Measurements from ENCODE around the gene NUTF2.

Gene NUTF2

DNA sequence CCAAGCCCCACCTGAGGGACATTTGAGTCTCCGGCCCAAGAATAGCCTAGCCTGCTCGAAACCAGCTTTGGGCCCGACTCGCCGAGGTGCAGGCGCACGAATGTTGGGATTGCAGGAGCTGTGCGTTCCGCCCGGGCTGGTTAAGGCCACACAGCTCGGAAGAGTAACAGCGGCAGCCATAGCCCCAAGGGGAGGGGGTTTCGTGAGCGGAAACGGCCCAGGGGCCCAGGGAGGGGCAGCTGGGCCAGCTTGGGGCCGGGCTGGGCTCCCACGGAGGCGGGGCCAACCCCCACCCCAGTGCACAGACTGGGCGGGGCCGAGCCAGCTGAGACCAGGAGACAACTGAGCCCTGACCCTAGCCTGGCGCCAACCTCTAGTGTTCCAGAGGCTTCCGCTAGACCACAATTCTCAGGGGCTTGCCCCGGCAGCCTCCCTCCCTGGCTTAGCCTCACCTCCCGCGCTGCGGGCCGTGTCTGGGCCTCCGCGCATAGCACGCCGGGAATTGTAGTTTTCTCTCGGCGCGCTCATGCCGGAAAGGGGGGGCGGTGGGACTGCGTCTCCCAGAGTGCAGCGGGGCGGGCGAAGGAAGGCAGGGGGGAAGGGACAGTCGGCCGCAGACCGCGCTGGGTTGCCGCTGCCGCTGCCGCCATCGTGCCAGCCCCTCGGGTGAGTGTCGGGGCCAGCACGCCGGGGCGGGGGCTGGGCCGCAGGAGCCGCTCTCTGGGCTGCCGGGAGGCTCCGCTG, at the start of gene NUTF2:
Gene NUTF2, plus strand, starts transcription at position 614 of the 744 bp plus-strand sequence. CDS start 18,198 bp downstream, outside the sequence.
- Mint-ChIP-seq H3K9me3 (no peaks in the 10 kb centered on the region), H3K4me1 (peaks cover 34 to 60% of the 10 kb centered on the region in 2 donors), H3K36me3 (peaks cover 9 to 15% of the 10 kb centered on the region in 2 donors), H3K4me3 (peak within 1 kb of the TSS; percentile 93 to 97), H3K27me3 (no peaks in the 10 kb centered on the region), H3K27ac (peak within 1 kb of the TSS; percentile 94)
- DNase-seq: peak; percentile 96
- peak; percentile 71 to 76 for ATAC-seq (replicated peaks)

DNA sequence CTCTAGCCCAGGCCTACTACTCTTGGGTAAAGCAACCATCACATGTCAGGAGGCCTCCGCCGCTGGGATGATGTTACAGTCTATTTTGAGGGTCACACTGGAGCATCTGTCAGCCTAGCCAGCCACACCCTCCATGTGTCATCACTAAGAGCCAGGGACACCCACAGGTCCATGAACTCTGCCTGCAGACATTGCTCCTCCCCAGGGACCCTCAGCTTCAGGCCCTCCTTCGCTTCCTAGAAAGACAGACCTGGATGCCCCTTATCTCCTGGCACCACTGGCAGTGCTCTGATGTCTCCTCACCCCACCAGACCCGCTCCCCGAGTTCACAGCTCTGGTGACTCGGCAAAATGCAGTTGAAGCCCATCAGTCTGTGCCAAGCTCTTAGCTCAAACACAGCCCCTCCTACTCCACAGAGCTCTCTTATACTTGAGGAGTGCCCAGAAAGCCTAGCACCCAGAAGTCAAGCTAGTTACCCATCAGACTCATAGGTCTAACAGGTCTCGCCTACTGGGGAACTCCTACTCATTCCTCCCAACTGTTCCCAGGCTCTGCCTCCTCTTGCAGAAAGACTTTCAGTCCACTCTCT, 46.3 kb upstream of the NUTF2 start:
- peaks cover 41 to 64% of the 10 kb centered on the region in 2 donors for H3K36me3 Mint-ChIP-seq

DNA sequence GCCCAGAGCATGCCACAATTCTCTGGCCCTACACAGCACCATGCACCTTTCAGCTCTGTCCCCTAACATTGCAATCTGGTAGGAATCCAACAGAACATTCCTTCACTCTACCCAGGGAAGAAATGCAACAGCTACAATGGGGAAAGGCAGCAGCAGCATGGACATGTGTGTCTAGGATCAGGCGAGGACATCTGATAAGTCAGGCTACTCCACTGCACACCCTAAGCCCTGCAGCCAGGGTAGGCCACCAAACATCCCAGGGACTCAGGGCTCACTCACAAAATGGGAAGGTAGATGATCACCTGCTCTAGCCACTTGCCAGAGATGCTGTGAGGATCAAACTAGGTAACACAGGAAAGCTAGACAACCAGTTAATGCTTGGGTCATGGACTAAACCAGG, 45.5 kb upstream of the NUTF2 start:
- peak overlapping the region; percentile 14 for H3K27ac Mint-ChIP-seq

More for the DNA sequence above, 46.3 kb upstream of the NUTF2 start:
- DNase-seq: no peak
- Mint-ChIP-seq H3K9me3 (peaks cover 0 to 1% of the 10 kb centered on the region in 2 donors), H3K4me3 (no peak overlapping the region), H3K27me3 (no peaks in the 10 kb centered on the region), H3K27ac (peak overlapping the region; percentile 4), H3K4me1 (peaks cover 58 to 84% of the 10 kb centered on the region in 2 donors)
- ATAC-seq (replicated peaks): no peak

DNA sequence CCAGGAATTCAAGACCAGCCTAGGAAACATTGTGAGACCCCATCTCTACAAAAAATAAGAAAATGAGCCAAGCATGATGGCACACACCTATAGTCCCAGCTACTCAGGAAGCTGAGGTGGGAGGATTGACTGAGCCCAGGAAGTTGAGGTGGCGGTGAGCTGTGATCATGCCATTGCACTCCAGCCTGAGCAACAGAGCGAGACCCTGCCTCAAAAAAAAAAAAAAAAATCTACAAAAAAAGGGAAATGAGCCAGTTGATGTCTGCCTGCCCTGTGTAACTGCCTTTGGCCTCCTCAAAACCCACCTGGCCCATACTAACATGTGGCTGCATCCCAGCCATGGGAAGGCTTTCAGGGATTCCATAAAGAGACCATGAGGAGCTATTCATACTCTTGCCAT, 44.9 kb upstream of the NUTF2 start:
- peaks cover 0 to 1% of the 10 kb centered on the region in 2 donors for H3K9me3 Mint-ChIP-seq
- peaks cover 53 to 80% of the 10 kb centered on the region in 2 donors for H3K4me1 Mint-ChIP-seq
- ATAC-seq (replicated peaks) (peak; percentile 26 to 32), DNase-seq (peak; percentile 62)
- H3K27me3 Mint-ChIP-seq: no peaks in the 10 kb centered on the region
- peak overlapping the region; percentile 47 to 48 for H3K4me3 Mint-ChIP-seq
- peaks cover 38 to 57% of the 10 kb centered on the region in 2 donors for H3K36me3 Mint-ChIP-seq
- peak overlapping the region; percentile 90 for H3K27ac Mint-ChIP-seq

More for the DNA sequence above, 45.5 kb upstream of the NUTF2 start:
- H3K4me3 Mint-ChIP-seq: no peak overlapping the region
- DNase-seq: no peak
- peaks cover 41 to 63% of the 10 kb centered on the region in 2 donors for H3K36me3 Mint-ChIP-seq
- no peaks in the 10 kb centered on the region for H3K27me3 Mint-ChIP-seq
- peaks cover 0 to 1% of the 10 kb centered on the region in 2 donors for H3K9me3 Mint-ChIP-seq
- H3K4me1 Mint-ChIP-seq: peaks cover 59 to 86% of the 10 kb centered on the region in 2 donors
- ATAC-seq (replicated peaks): no peak

DNA sequence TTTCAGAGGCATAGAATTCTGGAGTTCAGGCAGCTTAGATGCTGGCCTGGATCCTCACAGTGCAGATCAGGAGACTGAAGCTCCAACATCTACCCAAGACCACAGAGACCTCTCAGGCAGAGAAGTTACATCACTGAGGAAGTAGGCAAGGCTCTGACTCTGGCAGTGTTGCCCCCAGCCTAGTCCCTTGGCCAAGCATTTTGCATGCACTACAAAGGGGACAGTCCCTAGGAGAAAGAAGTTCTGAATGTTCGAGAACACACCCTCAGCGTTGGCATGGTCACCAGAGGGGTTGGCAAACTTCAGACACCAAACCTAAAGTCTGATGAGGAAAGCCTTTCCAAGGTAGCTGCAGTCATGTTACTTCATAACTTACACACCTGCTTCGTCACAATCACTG, 42.8 kb upstream of the NUTF2 start:
- peak; percentile 49 to 52 for ATAC-seq (replicated peaks)
- peaks cover 0 to 1% of the 10 kb centered on the region in 2 donors for H3K9me3 Mint-ChIP-seq
- H3K27me3 Mint-ChIP-seq: no peaks in the 10 kb centered on the region

DNA sequence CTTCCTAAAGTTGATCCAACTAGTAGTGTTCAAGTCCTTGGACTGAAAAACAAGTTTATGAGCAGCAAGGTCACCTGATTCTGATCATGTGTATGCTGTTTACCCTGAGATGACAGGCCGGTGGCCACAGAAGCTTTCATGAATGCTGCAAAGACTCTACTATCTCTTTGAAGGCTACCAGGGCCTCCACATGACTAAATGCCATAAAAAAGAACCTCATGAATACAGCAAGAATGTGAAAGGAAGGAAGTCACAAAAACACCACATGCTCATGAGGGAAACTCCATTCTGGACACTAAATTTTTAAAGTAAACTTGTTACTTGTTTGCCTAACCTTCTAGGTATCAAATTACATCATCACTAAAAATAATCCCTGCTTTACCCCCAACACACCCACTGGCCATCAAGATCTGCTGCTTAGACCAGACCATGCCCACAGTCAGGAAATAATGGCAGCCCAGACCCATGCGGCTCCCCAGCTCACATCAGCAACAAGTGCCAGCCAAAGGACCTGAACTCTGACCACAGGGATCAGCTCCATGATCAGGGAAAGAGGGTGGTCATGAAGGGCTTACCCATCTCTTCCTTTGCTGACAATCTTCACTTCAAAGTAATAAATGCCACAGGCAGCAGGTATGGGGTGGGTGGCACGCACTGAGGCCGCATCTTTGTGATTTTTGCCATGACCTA, 41.7 kb upstream of the NUTF2 start:
- Mint-ChIP-seq H3K4me3 (peak overlapping the region; percentile 95 to 97), H3K4me1 (peaks cover 39 to 55% of the 10 kb centered on the region in 2 donors), H3K9me3 (peaks cover 0 to 1% of the 10 kb centered on the region in 2 donors), H3K36me3 (peaks cover 22 to 35% of the 10 kb centered on the region in 2 donors), H3K27me3 (no peaks in the 10 kb centered on the region), H3K27ac (peak overlapping the region; percentile 96)
- DNase-seq (no peak), ATAC-seq (replicated peaks) (no peak)

More for the DNA sequence above, 42.8 kb upstream of the NUTF2 start:
- Mint-ChIP-seq H3K4me3 (peak overlapping the region; percentile 69 to 95), H3K27ac (peak overlapping the region; percentile 96), H3K36me3 (peaks cover 28 to 42% of the 10 kb centered on the region in 2 donors), H3K4me1 (peaks cover 44 to 65% of the 10 kb centered on the region in 2 donors)
- DNase-seq: peak; percentile 62

DNA sequence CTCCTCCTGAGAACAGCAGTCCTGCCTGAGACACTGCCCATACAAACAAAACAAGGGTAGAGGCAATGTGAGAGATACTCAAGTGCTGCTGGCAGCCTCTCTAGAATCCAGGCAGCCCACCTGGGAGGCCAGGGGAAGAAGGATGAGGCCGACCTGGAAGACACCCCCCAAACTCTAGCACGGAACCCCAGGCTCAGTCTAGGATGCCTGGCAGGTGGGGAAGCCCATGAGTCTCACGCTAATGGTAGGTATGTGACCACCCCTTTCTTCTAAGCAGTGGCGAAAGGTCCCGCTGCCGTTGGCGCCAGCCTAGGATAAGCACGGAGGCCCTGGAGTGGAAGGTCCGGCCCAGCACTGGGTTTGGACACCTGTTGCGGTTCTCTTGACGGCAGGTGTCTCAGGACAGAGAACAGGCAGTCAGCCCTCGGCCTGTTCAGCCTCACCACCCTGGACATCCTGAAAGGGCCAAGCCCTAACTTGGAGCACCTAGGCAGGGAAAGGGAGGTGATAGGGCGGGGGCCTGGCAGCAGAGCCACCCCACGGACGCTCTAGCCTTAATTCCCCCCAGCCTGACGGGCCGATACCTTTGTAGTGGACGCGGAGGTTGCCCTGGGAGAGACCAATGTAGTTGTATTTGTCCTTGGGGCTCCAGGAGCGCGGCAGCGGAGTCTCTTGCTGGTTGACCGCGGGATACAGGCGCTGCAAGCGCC, 40.9 kb upstream of the NUTF2 start:
- peaks cover 0 to 1% of the 10 kb centered on the region in 2 donors for H3K9me3 Mint-ChIP-seq
- peak overlapping the region; percentile 95 to 97 for H3K4me3 Mint-ChIP-seq
- H3K27me3 Mint-ChIP-seq: no peaks in the 10 kb centered on the region
- H3K27ac Mint-ChIP-seq: peak overlapping the region; percentile 96
- peaks cover 14 to 27% of the 10 kb centered on the region in 2 donors for H3K36me3 Mint-ChIP-seq
- peak in 1 of 2 donors; percentile 0 for ATAC-seq (replicated peaks)
- H3K4me1 Mint-ChIP-seq: peaks cover 31 to 47% of the 10 kb centered on the region in 2 donors
- DNase-seq: no peak

DNA sequence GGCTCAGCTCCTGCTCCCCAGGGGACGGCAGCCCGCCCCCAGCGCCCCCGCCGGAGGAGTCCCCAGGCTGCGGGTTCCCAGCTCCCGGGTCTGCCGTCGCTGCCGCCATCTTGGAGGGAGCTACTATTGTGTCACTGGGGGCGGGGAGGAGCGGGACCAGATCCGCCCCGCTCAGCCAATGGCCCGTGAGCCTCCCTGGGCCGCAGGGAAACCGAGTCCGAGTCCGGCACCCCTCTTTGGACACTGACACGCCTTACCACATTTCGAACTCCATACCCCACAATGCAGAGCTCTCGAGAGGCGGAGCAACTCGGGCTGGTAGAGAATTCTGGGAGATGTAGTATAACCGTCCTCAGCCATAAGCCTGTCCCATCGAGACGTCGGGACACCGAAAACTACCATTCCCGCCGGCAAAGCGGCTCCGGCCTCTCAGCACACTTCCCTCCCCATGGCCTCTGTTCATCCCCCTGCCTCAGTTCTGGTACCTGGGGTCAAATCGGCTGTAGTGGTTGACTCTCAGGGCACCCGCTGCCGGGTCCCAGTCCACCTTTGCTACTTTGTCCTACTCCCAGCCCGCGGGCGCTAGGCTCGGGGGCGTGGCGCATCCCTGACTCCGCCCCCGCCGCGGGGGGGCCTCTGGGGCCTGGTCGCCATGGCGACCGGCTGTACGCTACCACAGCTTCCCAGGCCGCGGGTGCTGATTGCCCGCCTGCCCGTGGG, 40.1 kb upstream of the NUTF2 start, which contains the start of the genes RANBP10 and TSNAXIP1:
Gene RANBP10, minus strand, starts transcription at position 133 of the 720 bp plus-strand sequence. Its CDS starts 24 bp downstream, at position 109.
Gene TSNAXIP1, plus strand, starts transcription at position 462 of the 720 bp plus-strand sequence. CDS start 261 bp downstream, outside the sequence.
- Mint-ChIP-seq H3K4me3 (peak within 1 kb of the TSS; percentile 95 to 97), H3K9me3 (peaks cover 0 to 1% of the 10 kb centered on the region in 2 donors), H3K4me1 (peaks cover 27 to 40% of the 10 kb centered on the region in 2 donors), H3K36me3 (peaks cover 14 to 22% of the 10 kb centered on the region in 2 donors), H3K27ac (peak within 1 kb of the TSS; percentile 96), H3K27me3 (no peaks in the 10 kb centered on the region)
- ATAC-seq (replicated peaks) (peak; percentile 90 to 91), DNase-seq (peak; percentile 98)

DNA sequence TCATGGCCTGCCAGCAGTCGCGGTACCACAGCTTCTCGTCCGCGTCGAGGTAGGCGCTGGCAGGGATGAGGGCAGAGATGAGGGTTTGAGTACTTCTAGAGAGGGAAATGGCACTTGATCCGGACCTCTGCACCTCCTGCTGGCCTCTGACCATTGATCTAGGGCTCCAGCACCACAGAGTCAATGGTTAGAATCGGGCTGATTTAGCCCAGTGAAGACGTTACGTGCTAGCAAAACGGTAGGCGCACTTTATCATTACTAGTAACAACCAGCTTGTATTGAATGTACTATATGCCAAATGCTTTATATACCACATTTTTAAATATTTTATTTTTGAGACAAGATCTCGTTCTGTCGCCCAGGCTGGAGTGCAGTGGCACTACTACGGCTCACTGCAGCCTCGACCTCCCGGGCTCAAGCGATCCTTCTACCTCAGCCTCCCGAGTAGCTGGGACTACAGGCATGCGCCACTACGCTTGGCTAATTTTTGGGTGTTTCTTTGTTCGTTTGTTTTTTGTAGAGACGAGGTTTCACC, 39.5 kb upstream of the NUTF2 start:
- DNase-seq: no peak
- H3K36me3 Mint-ChIP-seq: peaks cover 11 to 17% of the 10 kb centered on the region in 2 donors
- H3K9me3 Mint-ChIP-seq: peaks cover 0 to 1% of the 10 kb centered on the region in 2 donors
- peaks cover 22 to 33% of the 10 kb centered on the region in 2 donors for H3K4me1 Mint-ChIP-seq
- H3K27me3 Mint-ChIP-seq: no peaks in the 10 kb centered on the region
- ATAC-seq (replicated peaks): no peak
- peak overlapping the region; percentile 96 for H3K27ac Mint-ChIP-seq
- H3K4me3 Mint-ChIP-seq: peak overlapping the region; percentile 95 to 97

DNA sequence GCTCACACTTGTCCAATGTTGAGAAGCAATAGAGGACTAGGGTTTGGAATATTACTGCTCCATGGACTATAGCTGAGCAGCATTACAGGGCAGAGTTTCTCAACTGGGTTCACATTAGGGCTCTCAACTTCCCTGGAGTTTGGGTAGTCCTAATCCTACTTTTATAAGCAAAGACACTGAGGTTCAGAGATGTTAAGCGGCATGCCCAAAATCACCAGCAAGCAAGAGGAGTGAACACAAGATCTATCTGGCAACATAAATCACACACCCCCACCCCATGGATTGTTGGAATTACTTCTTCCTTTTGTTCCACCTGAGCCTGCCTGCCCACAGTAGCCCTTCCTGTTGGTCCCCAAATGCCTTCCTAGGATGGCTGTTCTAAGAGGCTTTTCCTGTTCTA, 34.8 kb upstream of the NUTF2 start:
- DNase-seq (no peak), ATAC-seq (replicated peaks) (no peak)
- H3K27ac Mint-ChIP-seq: no peak overlapping the region
- H3K4me3 Mint-ChIP-seq: no peak overlapping the region
- no peaks in the 10 kb centered on the region for H3K9me3 Mint-ChIP-seq
- no peaks in the 10 kb centered on the region for H3K36me3 Mint-ChIP-seq
- no peaks in the 10 kb centered on the region for H3K27me3 Mint-ChIP-seq
- peaks cover 8 to 9% of the 10 kb centered on the region in 2 donors for H3K4me1 Mint-ChIP-seq

DNA sequence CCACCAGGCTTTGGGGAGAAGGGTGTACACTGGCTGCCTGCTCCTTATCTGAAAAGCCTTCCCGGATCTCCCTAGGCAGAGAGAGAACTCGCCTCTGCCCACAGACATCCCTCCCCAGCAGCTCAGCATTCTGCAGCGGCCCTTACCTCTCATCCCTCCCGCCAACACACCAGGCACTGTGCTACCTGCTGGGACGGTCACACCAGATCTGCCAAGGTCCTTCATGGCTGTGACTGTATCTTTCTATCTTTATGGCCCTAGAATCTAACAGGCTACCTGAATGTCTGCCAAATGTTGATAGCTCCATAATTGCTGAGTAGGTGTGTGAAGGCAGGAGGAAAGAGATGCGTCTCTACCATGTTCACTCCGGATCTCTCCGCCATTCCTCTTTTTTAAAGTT, 32.2 kb upstream of the NUTF2 start:
- ATAC-seq (replicated peaks) (no peak), DNase-seq (no peak)
- Mint-ChIP-seq H3K4me1 (peaks cover 5 to 9% of the 10 kb centered on the region in 2 donors), H3K9me3 (no peaks in the 10 kb centered on the region), H3K27me3 (no peaks in the 10 kb centered on the region), H3K4me3 (no peak overlapping the region), H3K27ac (no peak overlapping the region), H3K36me3 (no peaks in the 10 kb centered on the region)

DNA sequence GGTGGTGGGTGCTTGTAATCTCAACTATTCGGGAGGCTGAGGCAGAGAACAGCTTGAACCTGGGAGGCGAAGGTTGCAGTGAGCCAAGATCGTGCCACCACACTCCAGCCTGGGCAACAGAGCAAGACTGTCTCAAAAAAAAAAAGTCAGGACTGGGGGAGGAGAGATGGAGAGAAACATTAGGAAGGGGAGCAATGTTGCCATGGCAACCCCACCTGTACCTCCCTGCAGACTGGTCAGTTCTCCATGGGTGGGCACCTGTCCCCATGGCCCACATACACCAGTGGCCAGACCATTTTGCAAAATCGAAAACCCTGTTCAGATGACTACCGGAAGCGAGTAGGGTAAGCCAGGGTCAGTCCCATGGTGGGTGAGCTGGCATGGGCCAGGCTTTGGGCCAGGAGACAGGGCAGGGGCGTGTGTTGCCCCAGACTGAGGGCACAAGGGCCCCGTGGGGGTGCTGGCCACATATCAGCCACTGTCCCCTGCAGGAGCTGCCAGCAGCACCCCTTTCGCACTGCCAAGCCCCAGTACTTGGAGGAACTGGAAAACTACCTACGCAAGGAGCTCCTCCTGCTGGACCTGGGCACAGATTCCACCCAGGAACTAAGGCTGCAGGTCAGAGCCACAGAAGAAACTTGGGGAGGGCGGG, 26.0 kb upstream of the NUTF2 start:
- DNase-seq (no peak), ATAC-seq (replicated peaks) (no peak)
- H3K9me3 Mint-ChIP-seq: no peaks in the 10 kb centered on the region
- H3K27me3 Mint-ChIP-seq: no peaks in the 10 kb centered on the region
- no peak overlapping the region for H3K4me3 Mint-ChIP-seq
- H3K27ac Mint-ChIP-seq: no peak overlapping the region
- H3K36me3 Mint-ChIP-seq: peaks cover 3 to 4% of the 10 kb centered on the region in 2 donors
- H3K4me1 Mint-ChIP-seq: peaks cover 5 to 9% of the 10 kb centered on the region in 2 donors
